Endothelial cell of umbilical vein (primary cell): ENCODE results near the gene ZBTB34. TPM values are rescaled to one million over a fixed set of nuclear protein-coding genes. Genes with fewer than 3 reads are reported as not detected.

Experiments used
- BruUV-seq: library from RNA; stranded (reverse); fragments of 400-500 nt; replicated peaks from 2 replicates; lab custom pipeline; 2021; lab: Mats Ljungman, UMichigan
- CTCF ChIA-PET: fragments of 300-600, 350-600 bp; sonication (Branson Sonifier 250); formaldehyde crosslinking; loops from one replicate; lab custom pipeline; 2021; ENCODE audit warnings: antibody characterized with exemption, inconsistent platforms; lab: Charles Lee
- POLR2A ChIA-PET: fragments of 300-600, 350-600 bp; sonication (Branson Sonifier 250); formaldehyde crosslinking; loops from one replicate; lab custom pipeline; 2021; ENCODE audit warnings: antibody characterized with exemption, inconsistent platforms; lab: Charles Lee
- DNase-seq: peaks from one replicate; pipeline ENCODE4 v3.0.0-alpha.2; 2011; ENCODE audit warnings: low read depth, low spot score
- FAIRE-seq: peaks from 2 replicates; lab custom pipeline; 2011; peaks lifted over from hg19 to GRCh38; lab: Jason Lieb, UNC
- H2AFZ ChIP-seq: 2 replicates; pipeline ENCODE4 v1.6.0; 2012; ENCODE audit warnings: low read depth, low read length, control low read depth, inconsistent platforms
- H3K27ac ChIP-seq: 2 replicates; pipeline ENCODE4 v1.5.1; 2011; ENCODE audit warnings: low read depth, mild to moderate bottlenecking, control low read depth, low read length, moderate library complexity; ENCODE audit not compliant: insufficient read depth
- H3K27me3 ChIP-seq, 2 experiments: 2 replicates each; pipeline versions ENCODE4 v1.6.0 to v1.6.1; 2011; ENCODE audit warnings: low read length in 2 of 2, mixed read lengths in 1 of 2; ENCODE audit not compliant: control insufficient read depth in 2 of 2, insufficient read depth in 2 of 2
- H3K36me3 ChIP-seq, 2 experiments: 2 replicates in 1 of 2; 3 replicates in 1 of 2; pipeline ENCODE4 v1.5.1; 2011; ENCODE audit warnings: low read length in 2 of 2, mild to moderate bottlenecking in 1 of 2, moderate library complexity in 1 of 2; ENCODE audit not compliant: control insufficient read depth in 2 of 2, insufficient read depth in 2 of 2; ENCODE audit errors: extremely low read depth in 1 of 2
- H3K4me1 ChIP-seq: 3 replicates; pipeline ENCODE4 v1.5.1; 2011; ENCODE audit warnings: mild to moderate bottlenecking, low read length; ENCODE audit not compliant: control insufficient read depth, insufficient read depth; ENCODE audit errors: extremely low read depth
- H3K4me2 ChIP-seq: 2 replicates; pipeline ENCODE4 v1.6.1; 2011; ENCODE audit warnings: low read length, control low read depth, mixed read lengths; ENCODE audit not compliant: insufficient read depth
- H3K4me3 ChIP-seq, 3 experiments: fragments of 200-600 bp in 1 of 3; sonication (generic), shearing (Covaris generic) in 1 of 3; replicated peaks in 1 of 3; 2 replicates each; pipeline ENCODE4 v1.5.1; 2011 to 2016; ENCODE audit warnings: control low read depth in 3 of 3, low read length in 3 of 3, mild to moderate bottlenecking in 2 of 3, inconsistent platforms in 1 of 3, low read depth in 1 of 3, moderate library complexity in 1 of 3; ENCODE audit not compliant: insufficient read depth in 1 of 3
- H3K79me2 ChIP-seq: 2 replicates; pipeline ENCODE4 v1.6.0; 2012; ENCODE audit warnings: low read length, inconsistent platforms; ENCODE audit not compliant: control insufficient read depth, insufficient read depth
- H3K9ac ChIP-seq: replicated peaks from 2 replicates; pipeline ENCODE3; 2011; ENCODE audit warnings: low read length, control low read depth; ENCODE audit not compliant: insufficient read depth; ENCODE audit errors: extremely low read depth
- H3K9me1 ChIP-seq: replicated peaks from 3 replicates; pipeline ENCODE4 v1.6.0; 2011; ENCODE audit warnings: mild to moderate bottlenecking, low read length; ENCODE audit not compliant: control insufficient read depth, insufficient read depth; ENCODE audit errors: extremely low read depth
- H3K9me3 ChIP-seq: replicated peaks from 2 replicates; pipeline ENCODE4 v1.5.1; 2012; ENCODE audit warnings: low read length, inconsistent platforms; ENCODE audit not compliant: control insufficient read depth, insufficient read depth
- H4K20me1 ChIP-seq: replicated peaks from 2 replicates; pipeline ENCODE3; 2011; ENCODE audit warnings: mild to moderate bottlenecking, low read length; ENCODE audit not compliant: control insufficient read depth, insufficient read depth; ENCODE audit errors: extremely low read depth
- CTCF ChIP-seq, 2 donors: IDR thresholded peaks; 1 replicate in 1 of 2; 2 replicates in 1 of 2; pipeline ENCODE4 v1.5.1; 2011; ENCODE audit warnings: low read length in 2 of 2, mild to moderate bottlenecking in 2 of 2, moderate library complexity in 2 of 2, control low read depth in 1 of 2, inconsistent platforms in 1 of 2, low read depth in 1 of 2; ENCODE audit not compliant: insufficient read depth in 1 of 2; ENCODE audit errors: extremely low read depth in 1 of 2
- EZH2 ChIP-seq: IDR thresholded peaks from 2 replicates; pipeline ENCODE4 v1.6.1; 2012; ENCODE audit warnings: borderline replicate concordance, low read depth, mild to moderate bottlenecking, moderate library complexity, low read length, inconsistent platforms; ENCODE audit not compliant: severe bottlenecking
- FOS ChIP-seq: IDR thresholded peaks from 2 replicates; pipeline ENCODE4 v1.6.1; 2011; ENCODE audit warnings: mild to moderate bottlenecking, low read length, moderate library complexity, borderline replicate concordance; ENCODE audit not compliant: insufficient read depth
- GATA2 ChIP-seq: IDR thresholded peaks from 2 replicates; pipeline ENCODE4 v1.7.0; 2011; ENCODE audit warnings: low read depth, mild to moderate bottlenecking, moderate library complexity, mixed read lengths, low read length; ENCODE audit not compliant: insufficient read length, insufficient read depth
- MAX ChIP-seq: IDR thresholded peaks from 2 replicates; pipeline ENCODE4 v1.6.1; 2011; ENCODE audit not compliant: insufficient read depth, insufficient read length
- POLR2A ChIP-seq: IDR thresholded peaks from 2 replicates; pipeline ENCODE4 v1.6.1; 2012; ENCODE audit warnings: low read depth, mild to moderate bottlenecking, control low read depth, low read length
- POLR2AphosphoS5 ChIP-seq: IDR thresholded peaks from 2 replicates; pipeline ENCODE4 v1.6.1; 2012; ENCODE audit warnings: low read depth, mild to moderate bottlenecking, control low read depth, low read length, moderate library complexity; ENCODE audit not compliant: insufficient read depth
- dilution Hi-C: fragments of 300-500 bp; cut with MboI; formaldehyde crosslinking; loops from one replicate; pipeline ENCODE4 v1.15.0; 2019; ENCODE audit warnings: low sequenced_read_pairs; ENCODE audit not compliant: extremely low pct_ligation_motif_present
- intact Hi-C: fragments of 100-400 bp; cut with micrococcal nuclease; formaldehyde crosslinking; loops from one replicate; pipeline ENCODE4 v1.10.0; 2022
- polyA plus RNA-seq, 4 experiments: library from polyadenylated mRNA; depleted of rRNA in 3 of 4; stranded (reverse) in 3 of 4; unstranded in 1 of 4; fragments of >200 nt; gene quantifications; 2 replicates each; pipeline versions ENCODE4 v1.2.1 to v1.2.3, GENCODE V29; 2011 to 2012; ENCODE audit warnings: missing spikeins in 1 of 4
- total RNA-seq: library from RNA; stranded (reverse); gene quantifications from 2 replicates; pipeline ENCODE4 v1.2.3, GENCODE V29; 2021

ZBTB34 gene
- total and polyA plus RNA-seq, 2 donors (not counting 3 experiments of a cell fraction or from before 2014, with no cell fraction given) = 4.0 to 9.6 TPM

- no peak overlapping the region for H2AFZ ChIP-seq
- no peaks in the 10 kb centered on the region for H4K20me1 ChIP-seq
- no peak overlapping the region for H3K9ac ChIP-seq
- H3K9me3 ChIP-seq = no peaks in the 10 kb centered on the region
- peaks cover 1 to 4% of the 10 kb centered on the region in 2 experiments for H3K36me3 ChIP-seq
- no peaks in the 10 kb centered on the region for H3K9me1 ChIP-seq
- TF ChIP-seq POLR2AphosphoS5 = no peak
- no peak for TF ChIP-seq CTCF (IDR thresholded peaks at IDR 0.05; ENCODE audit: extremely low read depth in 1 of 2, insufficient read depth in 1 of 2, low read depth in 1 of 2, low read length in 2 of 2)
- no peak for TF ChIP-seq MAX
- TF ChIP-seq EZH2 = no peak
- TF ChIP-seq POLR2A = no peak
- no peak for TF ChIP-seq FOS
- TF ChIP-seq GATA2 = no peak
- peaks cover 10% of the 10 kb centered on the region for H3K4me1 ChIP-seq
- H3K79me2 ChIP-seq = peaks cover 5% of the 10 kb centered on the region
- FAIRE-seq (no peak), DNase-seq (no peak)
- no peak overlapping the region for H3K4me2 ChIP-seq
- no peak overlapping the region for H3K4me3 ChIP-seq
- dilution Hi-C loops (no loop called here), intact Hi-C loops (no loop called here)
- BruUV-seq = no TSS peak
- CTCF ChIA-PET = no interaction called here
- H3K27ac ChIP-seq = no peak overlapping the region
- H3K27me3 ChIP-seq = no peaks in the 10 kb centered on the region
- POLR2A ChIA-PET = no interaction called here
These were observed 21.5 kb upstream of the ZBTB34 start for GRCh38 chr9:126838895-126839294.
